Ascending aorta (tissue), 2 donors: Measurements from ENCODE around the gene BPGM. TPM values are rescaled to one million over a fixed set of nuclear protein-coding genes. Genes with fewer than 3 reads are reported as not detected.
"Not testable (repeated sequence)": the region's sequence is repeated elsewhere in the genome, so short reads cannot be mapped to it uniquely, and the experiment has no call there.

Source experiments
- DNase-seq, 2 donors: peaks; one replicate each; pipeline ENCODE4 v3.0.0-alpha.2; 2019; ENCODE audit warnings: low spot score in 2 of 2
- H3K27ac ChIP-seq, 2 donors: fragments of 200-600 bp; sonication (generic); one replicate each; pipeline ENCODE4 v1.5.1; 2016 to 2017; ENCODE audit warnings: mild to moderate bottlenecking in 1 of 2
- H3K27me3 ChIP-seq: fragments of 200-600 bp; sonication (generic); one replicate; pipeline ENCODE4 v1.5.1; 2017
- H3K36me3 ChIP-seq, 2 donors: fragments of 200-600 bp; sonication (generic); one replicate each; pipeline ENCODE4 v1.5.1; 2016
- H3K4me1 ChIP-seq, 2 donors: fragments of 200-600 bp; sonication (generic); one replicate each; pipeline ENCODE4 v1.5.1; 2016 to 2017; ENCODE audit warnings: mild to moderate bottlenecking in 1 of 2
- H3K4me3 ChIP-seq, 2 donors: fragments of 200-600 bp; sonication (generic); one replicate each; pipeline ENCODE4 v1.5.1; 2016 to 2017; ENCODE audit warnings: mild to moderate bottlenecking in 1 of 2
- H3K9me3 ChIP-seq, 2 donors: fragments of 200-600 bp; sonication (generic); one replicate each; pipeline ENCODE4 v1.5.1; 2016
- CTCF ChIP-seq, 3 experiments: fragments of 200-600 bp in 2 of 3; fragments of 450-650 bp in 1 of 3; sonication (generic) in 2 of 3; IDR thresholded peaks; one replicate each; pipeline ENCODE4 v1.5.1; 2016 to 2019; ENCODE audit warnings: antibody characterized with exemption in 3 of 3, mild to moderate bottlenecking in 1 of 3, moderate library complexity in 1 of 3
- intact Hi-C: fragments of 100-400 bp; cut with DNase I; formaldehyde crosslinking; loops from one replicate; pipeline ENCODE4 v1.15.1; 2023
- total RNA-seq: library from RNA; depleted of rRNA; stranded (reverse); fragments of >200 nt; gene quantifications from one replicate; pipeline ENCODE4 v1.1.0, GENCODE V29; 2016

The BPGM gene
- total RNA-seq, 1 donor from 2014 or later, result 19.2 TPM

DNA sequence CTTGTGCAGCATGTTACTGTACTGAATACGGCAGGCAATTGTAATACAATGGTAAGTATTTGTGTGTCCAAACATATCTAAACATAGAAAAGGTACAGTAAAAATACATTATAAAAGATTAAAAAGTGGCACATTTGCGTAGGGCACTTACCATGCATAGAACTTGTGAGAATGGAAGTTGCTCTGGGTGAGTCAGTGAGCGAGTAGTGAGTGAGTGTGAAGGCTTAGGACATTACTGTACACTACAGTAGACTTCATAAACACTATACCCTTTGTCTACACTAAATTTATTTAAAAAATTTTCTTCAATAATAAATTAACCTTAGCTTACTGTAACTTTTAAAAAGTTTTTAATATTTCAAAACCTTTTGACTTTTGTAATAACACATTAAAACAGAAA, 37.5 kb downstream of the BPGM start:
- no peak for DNase-seq
- H3K27me3 ChIP-seq, result no peaks in the 10 kb centered on the region

GRCh38 chr7:134685250-134685649, 38.6 kb downstream of the BPGM start:
- H3K4me1 ChIP-seq, result peaks cover 0 to 10% of the 10 kb centered on the region in 2 donors
- no peaks in the 10 kb centered on the region for H3K9me3 ChIP-seq
- intact Hi-C loops, result loop anchor here (5.0 to 10.0 kb wide), 3 partner anchors 267 to 880 kb away; no protein-coding TSS in a partner anchor
- peaks cover 0 to 5% of the 10 kb centered on the region in 2 donors for H3K36me3 ChIP-seq
- no peaks in the 10 kb centered on the region for H3K27me3 ChIP-seq
- no peak for TF ChIP-seq CTCF (IDR thresholded peaks at IDR 0.05)
- H3K4me3 ChIP-seq, result no peak overlapping the region
- H3K27ac ChIP-seq, result no peak overlapping the region
- no peak for DNase-seq

More for the DNA sequence above, 37.5 kb downstream of the BPGM start:
- Histone ChIP-seq H3K4me1 (peaks cover 0 to 6% of the 10 kb centered on the region in 2 donors), H3K4me3 (no peak overlapping the region), H3K27ac (no peak overlapping the region), H3K36me3 (peaks cover 0 to 8% of the 10 kb centered on the region in 2 donors), H3K9me3 (no peaks in the 10 kb centered on the region)
- intact Hi-C loops, result loop anchor here (10.0 kb wide), 1 partner anchor 881 kb away; no protein-coding TSS in a partner anchor
- TF ChIP-seq CTCF (IDR thresholded peaks at IDR 0.05), result no peak

DNA sequence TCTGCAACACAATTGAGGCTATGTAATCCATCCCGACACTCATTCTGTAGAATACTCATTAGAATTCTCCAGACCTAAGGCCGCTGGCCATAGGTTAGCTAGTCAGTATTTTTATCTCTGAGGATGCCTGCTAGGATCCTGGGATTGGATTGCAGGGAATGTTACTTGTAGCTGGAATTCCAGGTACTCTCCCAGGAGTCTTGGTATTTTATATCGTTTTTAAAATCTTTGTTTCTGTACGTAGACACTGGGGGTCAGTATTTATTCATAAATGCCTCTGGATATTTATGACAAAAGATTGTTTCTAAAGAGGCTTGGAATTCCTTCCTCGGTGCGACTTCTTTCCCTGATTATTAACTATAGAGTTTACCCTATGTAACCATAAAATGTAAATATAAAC, 40.1 kb downstream of the BPGM start:
- Histone ChIP-seq H3K27ac (no peak overlapping the region), H3K4me3 (peak overlapping the region in 1 of 2 donors; percentile 46), H3K36me3 (no peaks in the 10 kb centered on the region), H3K27me3 (no peaks in the 10 kb centered on the region), H3K4me1 (peaks cover 0 to 18% of the 10 kb centered on the region in 2 donors), H3K9me3 (no peaks in the 10 kb centered on the region)
- TF ChIP-seq CTCF (IDR thresholded peaks at IDR 0.05), result peak; percentile 43 to 60 (median 49)
- DNase-seq, result no peak
- intact Hi-C loops, result loop anchor here (5.0 to 10.0 kb wide), 3 partner anchors 266 to 878 kb away; no protein-coding TSS in a partner anchor

DNA sequence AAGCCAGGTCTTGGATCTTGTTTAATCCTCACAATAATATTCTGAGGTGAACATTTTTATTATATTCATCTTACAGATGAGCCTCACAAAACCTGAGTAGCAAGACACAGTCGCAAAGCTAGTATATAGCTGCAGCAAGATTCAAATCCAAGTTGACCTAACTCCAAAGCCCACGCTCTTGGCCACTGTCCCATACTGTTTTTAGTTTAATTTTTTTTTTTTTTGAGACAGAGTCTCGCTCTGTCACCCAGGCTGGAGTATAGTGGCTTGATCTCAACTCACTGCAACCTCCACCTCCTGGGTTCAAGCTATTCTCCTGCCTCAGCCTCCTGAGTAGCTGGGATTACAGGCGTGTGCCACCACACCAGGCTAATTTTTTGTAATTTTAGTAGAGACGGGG, 42.9 kb downstream of the BPGM start:
- Histone ChIP-seq H3K27ac (peak overlapping the region; percentile 95), H3K4me3 (peak overlapping the region; percentile 48 to 68), H3K4me1 (peaks cover 12 to 41% of the 10 kb centered on the region in 2 donors)
- DNase-seq, H3K36me3 ChIP-seq, H3K9me3 ChIP-seq, H3K27me3 ChIP-seq: not testable (repeated sequence)
- intact Hi-C loops, result loop anchor here (5.0 to 10.0 kb wide), 3 partner anchors 263 to 875 kb away; no protein-coding TSS in a partner anchor

- no peak for DNase-seq
- no peaks in the 10 kb centered on the region for H3K9me3 ChIP-seq
- H3K27ac ChIP-seq, result peak overlapping the region; percentile 95
- no peaks in the 10 kb centered on the region for H3K36me3 ChIP-seq
- H3K4me3 ChIP-seq, result peak overlapping the region; percentile 48 to 68
- intact Hi-C loops, result loop anchor here (2.0 to 5.0 kb wide), 4 partner anchors 61 to 481 kb away; partner anchors contain the start of genes AGBL3 and CYREN
- peaks cover 12 to 45% of the 10 kb centered on the region in 2 donors for H3K4me1 ChIP-seq
- H3K27me3 ChIP-seq, result no peaks in the 10 kb centered on the region
- TF ChIP-seq CTCF (IDR thresholded peaks at IDR 0.05), result peak; percentile 52 to 72 (median 60)
Observed at GRCh38 chr7:134690016-134690415, 43.4 kb downstream of the BPGM start.

GRCh38 chr7:134690614-134691504, 44.2 kb downstream of the BPGM start:
- no peaks in the 10 kb centered on the region for H3K9me3 ChIP-seq
- H3K4me1 ChIP-seq, result peaks cover 12 to 54% of the 10 kb centered on the region in 2 donors
- H3K4me3 ChIP-seq, result peak overlapping the region in 1 of 2 donors; percentile 68
- H3K36me3 ChIP-seq, result no peaks in the 10 kb centered on the region
- H3K27me3 ChIP-seq, result no peaks in the 10 kb centered on the region
- DNase-seq, result no peak
- TF ChIP-seq CTCF (IDR thresholded peaks at IDR 0.05), result no peak
- H3K27ac ChIP-seq, result peak overlapping the region; percentile 95
- intact Hi-C loops, result loop anchor here (2.0 to 5.0 kb wide), 4 partner anchors 60 to 480 kb away; partner anchors contain the start of genes AGBL3 and CYREN
